CD8-positive, alpha-beta memory T cell (primary cell): ENCODE data around the gene SYNE2. TPM values are rescaled to one million over a fixed set of nuclear protein-coding genes. Genes with fewer than 3 reads are reported as not detected.

Source experiments
- CTCF ChIA-PET: fragments of 350-600 bp; sonication (Branson Sonifier 250); formaldehyde crosslinking; loops from one replicate; lab custom pipeline; 2021; ENCODE audit warnings: antibody characterized with exemption; lab: Charles Lee
- POLR2A ChIA-PET: fragments of 350-600 bp; sonication (Branson Sonifier 250); formaldehyde crosslinking; loops from one replicate; lab custom pipeline; 2021; ENCODE audit warnings: antibody characterized with exemption; lab: Charles Lee
- DNase-seq, 5 donors: peaks; one replicate each; pipeline versions ENCODE4 v3.0.0 to v3.0.0-alpha.2; 2020 to 2022; ENCODE audit warnings: mixed read lengths in 1 of 5
- H3K27ac ChIP-seq: one replicate; pipeline ENCODE4 v1.7.0; 2013; ENCODE audit warnings: low read depth, mild to moderate bottlenecking, low read length, moderate library complexity
- H3K27me3 ChIP-seq: 2 replicates; pipeline ENCODE4 v1.7.0; 2013; ENCODE audit warnings: low read length, mild to moderate bottlenecking; ENCODE audit not compliant: insufficient read depth, poor library complexity, severe bottlenecking
- H3K36me3 ChIP-seq: 2 replicates; pipeline ENCODE4 v1.7.0; 2013; ENCODE audit warnings: mild to moderate bottlenecking, low read length, moderate library complexity; ENCODE audit not compliant: insufficient read depth
- H3K4me1 ChIP-seq: 2 replicates; pipeline ENCODE4 v1.7.0; 2013; ENCODE audit warnings: mild to moderate bottlenecking, low read length, moderate library complexity; ENCODE audit not compliant: insufficient read depth
- H3K4me3 ChIP-seq: 2 replicates; pipeline ENCODE4 v1.7.0; 2013; ENCODE audit warnings: mild to moderate bottlenecking, low read length
- H3K9me3 ChIP-seq: 2 replicates; pipeline ENCODE4 v1.7.0; 2013; ENCODE audit warnings: mild to moderate bottlenecking, low read length
- H3K27ac Mint-ChIP-seq, 8 donors: one replicate each; pipeline ENCODE4 v1.8.0; 2020 to 2021; ENCODE audit warnings: mixed read lengths in 8 of 8, mild to moderate bottlenecking in 6 of 8, inconsistent platforms in 3 of 8, moderate library complexity in 3 of 8
- H3K27me3 Mint-ChIP-seq, 2 donors: one replicate each; pipeline ENCODE4 v1.8.0; 2020 to 2021; ENCODE audit warnings: mixed read lengths in 2 of 2, mild to moderate bottlenecking in 1 of 2, moderate library complexity in 1 of 2
- H3K36me3 Mint-ChIP-seq, 3 donors: one replicate each; pipeline ENCODE4 v1.8.0; 2020 to 2021; ENCODE audit warnings: mixed read lengths in 3 of 3, inconsistent platforms in 1 of 3, mild to moderate bottlenecking in 1 of 3
- H3K4me1 Mint-ChIP-seq, 3 donors: one replicate each; pipeline ENCODE4 v1.8.0; 2020 to 2021; ENCODE audit warnings: mixed read lengths in 3 of 3, inconsistent platforms in 1 of 3, mild to moderate bottlenecking in 1 of 3
- H3K4me3 Mint-ChIP-seq, 7 donors: one replicate each; pipeline ENCODE4 v1.8.0; 2020 to 2021; ENCODE audit warnings: mixed read lengths in 7 of 7, mild to moderate bottlenecking in 6 of 7, moderate library complexity in 4 of 7, inconsistent platforms in 2 of 7
- H3K9me3 Mint-ChIP-seq, 5 donors: one replicate each; pipeline ENCODE4 v1.8.0; 2020 to 2022; ENCODE audit warnings: mixed read lengths in 5 of 5, mild to moderate bottlenecking in 3 of 5, moderate library complexity in 2 of 5, inconsistent platforms in 1 of 5
- polyA plus RNA-seq: library from polyadenylated mRNA; unstranded; fragments of 300-500 nt; fragmentation: Illumina TruSeq; gene quantifications from one replicate; pipeline ENCODE4 v1.2.3, GENCODE V29; 2021
- total RNA-seq, 2 experiments: library from RNA; stranded (reverse); gene quantifications; one replicate each; pipeline ENCODE4 v1.2.3, GENCODE V29; 2021

The SYNE2 gene
- total and polyA plus RNA-seq, 3 experiments from 2014 or later = 45.2 to 104 (median 45.6) TPM

DNA sequence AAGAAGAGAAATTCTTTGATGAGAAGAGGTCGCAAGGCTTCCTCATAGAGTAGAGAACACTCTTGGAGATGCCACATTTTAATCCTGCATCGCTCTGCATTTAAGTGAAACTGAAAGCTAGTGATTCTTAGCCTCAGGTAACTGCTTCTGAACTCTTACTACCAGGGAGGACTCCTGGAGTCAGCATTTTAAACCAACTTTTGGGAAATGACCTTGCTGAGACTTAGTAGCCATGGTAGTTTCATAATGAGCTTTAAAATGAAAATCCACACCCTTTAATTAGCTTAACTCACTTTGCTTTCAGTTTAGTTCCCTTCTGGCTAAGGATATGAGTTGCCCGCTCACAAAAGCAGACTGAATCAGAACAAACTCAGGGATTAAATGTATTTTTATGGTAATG lies 80.3 kb downstream of the SYNE2 start:
- H3K4me1 Mint-ChIP-seq = peaks cover 30 to 51% (median 51%) of the 10 kb centered on the region in 3 donors
- no peak for DNase-seq
- no peaks in the 10 kb centered on the region for H3K27me3 Mint-ChIP-seq
- ChIA-PET POLR2A (no interaction called here), CTCF (no interaction called here)
- Histone ChIP-seq H3K4me1 (peaks cover 37% of the 10 kb centered on the region), H3K27me3 (no peaks in the 10 kb centered on the region), H3K36me3 (no peaks in the 10 kb centered on the region), H3K9me3 (no peaks in the 10 kb centered on the region), H3K27ac (no peak overlapping the region), H3K4me3 (no peak overlapping the region)
- peaks cover 3 to 30% (median 3%) of the 10 kb centered on the region in 3 donors for H3K36me3 Mint-ChIP-seq
- peak overlapping the region; percentile 9 to 72 (median 49) for H3K27ac Mint-ChIP-seq
- peak overlapping the region; percentile 22 to 61 (median 51) for H3K4me3 Mint-ChIP-seq
- H3K9me3 Mint-ChIP-seq = no peaks in the 10 kb centered on the region

DNA sequence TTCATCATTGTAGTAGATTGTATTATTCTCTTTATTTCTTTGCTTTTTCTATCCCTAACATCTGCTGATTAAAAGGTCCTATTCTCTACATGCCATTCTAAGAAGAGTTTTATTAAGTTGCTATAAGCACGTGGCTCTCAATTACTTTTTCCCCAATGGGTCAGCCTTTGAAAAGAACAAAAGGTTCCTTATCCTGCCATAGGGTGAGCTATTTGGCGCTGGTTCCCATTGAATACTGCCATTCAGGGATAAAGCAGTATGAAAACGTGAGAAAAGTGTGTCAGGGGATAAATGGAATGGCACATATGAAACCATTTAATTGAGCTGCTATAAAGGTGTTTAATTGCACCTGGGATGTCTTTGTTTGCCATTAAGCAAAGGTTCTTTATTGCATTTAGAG lies 80.9 kb downstream of the SYNE2 start:
- H3K9me3 ChIP-seq = no peaks in the 10 kb centered on the region
- no peaks in the 10 kb centered on the region for H3K36me3 ChIP-seq
- no peaks in the 10 kb centered on the region for H3K27me3 ChIP-seq
- Mint-ChIP-seq H3K27ac (peak overlapping the region in 5 of 8 donors; percentile 9 to 58 (median 37)), H3K9me3 (no peaks in the 10 kb centered on the region), H3K27me3 (no peaks in the 10 kb centered on the region), H3K4me1 (peaks cover 29 to 45% (median 45%) of the 10 kb centered on the region in 3 donors), H3K4me3 (peak overlapping the region in 1 of 7 donors; percentile 20), H3K36me3 (peaks cover 3 to 24% (median 3%) of the 10 kb centered on the region in 3 donors)
- H3K27ac ChIP-seq = no peak overlapping the region
- POLR2A ChIA-PET = no interaction called here
- H3K4me3 ChIP-seq = no peak overlapping the region
- CTCF ChIA-PET = no interaction called here
- no peak for DNase-seq
- peaks cover 43% of the 10 kb centered on the region for H3K4me1 ChIP-seq

DNA sequence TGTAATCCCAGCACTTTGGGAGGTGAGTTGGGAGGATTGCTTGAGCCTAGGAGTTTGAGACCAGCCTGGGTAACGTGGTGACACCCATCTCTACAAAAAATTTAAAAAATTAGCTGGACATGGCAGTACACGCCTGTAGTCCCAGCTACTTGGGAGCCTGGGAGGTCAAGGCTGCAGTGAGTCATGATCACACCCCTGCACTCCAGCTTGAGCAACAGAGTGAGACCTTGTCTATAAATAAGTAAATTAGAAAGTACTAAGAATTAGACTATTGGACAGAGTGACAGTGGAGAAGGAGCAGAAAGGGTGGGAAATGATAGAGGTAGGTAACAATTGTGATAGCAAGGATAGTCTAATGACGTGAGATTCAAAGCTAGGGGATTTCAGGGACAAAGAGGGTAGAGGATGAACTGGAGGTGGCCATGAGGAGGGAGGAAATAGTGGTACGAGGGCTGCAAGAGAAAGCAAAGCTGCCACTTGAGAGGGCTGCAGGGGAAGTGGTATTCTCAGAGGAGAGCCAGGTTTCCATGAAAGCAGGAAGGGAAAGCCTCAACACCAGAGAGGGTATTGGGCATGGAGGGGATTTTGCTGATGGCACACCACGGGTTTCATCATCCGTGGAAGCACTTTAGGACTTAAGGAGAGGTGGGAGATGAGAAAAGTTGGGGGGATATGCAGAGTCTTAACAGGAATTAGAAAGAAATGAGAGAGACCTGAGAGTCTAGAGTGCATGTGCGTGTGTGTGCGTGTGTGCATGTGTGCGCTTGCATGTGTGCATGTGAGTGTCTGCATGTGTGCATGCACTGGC lies 85.6 kb downstream of the SYNE2 start:
- H3K27me3 Mint-ChIP-seq = no peaks in the 10 kb centered on the region
- H3K9me3 Mint-ChIP-seq = no peaks in the 10 kb centered on the region
- no peaks in the 10 kb centered on the region for H3K27me3 ChIP-seq
- no peaks in the 10 kb centered on the region for H3K36me3 ChIP-seq
- peaks cover 66% of the 10 kb centered on the region for H3K4me1 ChIP-seq
- no peaks in the 10 kb centered on the region for H3K9me3 ChIP-seq
- peak overlapping the region; percentile 31 for H3K4me3 ChIP-seq
- DNase-seq = peak in 2 of 5 donors; percentile 4 to 20
- H3K27ac ChIP-seq = no peak overlapping the region
- H3K36me3 Mint-ChIP-seq = peaks cover 0 to 30% (median 0%) of the 10 kb centered on the region in 3 donors
- no peak overlapping the region for H3K4me3 Mint-ChIP-seq
- no peak overlapping the region for H3K27ac Mint-ChIP-seq
- POLR2A ChIA-PET = no interaction called here
- CTCF ChIA-PET = interaction anchor here (1.3 kb wide), 1 partner anchor 84 kb away, joined by 3 read pairs; no protein-coding TSS in a partner anchor
- H3K4me1 Mint-ChIP-seq = peaks cover 43 to 47% (median 45%) of the 10 kb centered on the region in 3 donors

DNA sequence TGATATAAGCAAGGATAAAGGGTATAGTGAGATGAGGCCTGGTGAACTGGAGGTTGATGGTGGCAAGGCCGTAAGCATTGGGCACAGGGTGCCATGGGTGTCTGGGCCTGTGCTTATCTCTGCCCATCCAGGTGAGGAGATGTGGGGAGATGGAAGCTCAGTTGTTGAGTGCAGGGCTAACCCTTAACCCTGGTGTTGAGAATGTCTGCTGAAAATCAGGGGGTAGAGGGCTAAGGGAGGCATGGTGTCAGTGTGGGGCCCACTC lies 86.1 kb downstream of the SYNE2 start:
- no peaks in the 10 kb centered on the region for H3K36me3 ChIP-seq
- peaks cover 39 to 42% (median 40%) of the 10 kb centered on the region in 3 donors for H3K4me1 Mint-ChIP-seq
- peak overlapping the region; percentile 31 for H3K4me3 ChIP-seq
- no peaks in the 10 kb centered on the region for H3K9me3 Mint-ChIP-seq
- no peak overlapping the region for H3K27ac ChIP-seq
- DNase-seq = no peak
- H3K4me1 ChIP-seq = peaks cover 63% of the 10 kb centered on the region
- H3K36me3 Mint-ChIP-seq = peaks cover 0 to 30% (median 0%) of the 10 kb centered on the region in 3 donors
- no peaks in the 10 kb centered on the region for H3K27me3 Mint-ChIP-seq
- ChIA-PET CTCF (interaction anchor here (1.3 kb wide), 1 partner anchor 85 kb away, joined by 3 read pairs; no protein-coding TSS in a partner anchor), POLR2A (no interaction called here)
- no peaks in the 10 kb centered on the region for H3K27me3 ChIP-seq
- H3K27ac Mint-ChIP-seq = no peak overlapping the region
- no peak overlapping the region for H3K4me3 Mint-ChIP-seq
- H3K9me3 ChIP-seq = no peaks in the 10 kb centered on the region

DNA sequence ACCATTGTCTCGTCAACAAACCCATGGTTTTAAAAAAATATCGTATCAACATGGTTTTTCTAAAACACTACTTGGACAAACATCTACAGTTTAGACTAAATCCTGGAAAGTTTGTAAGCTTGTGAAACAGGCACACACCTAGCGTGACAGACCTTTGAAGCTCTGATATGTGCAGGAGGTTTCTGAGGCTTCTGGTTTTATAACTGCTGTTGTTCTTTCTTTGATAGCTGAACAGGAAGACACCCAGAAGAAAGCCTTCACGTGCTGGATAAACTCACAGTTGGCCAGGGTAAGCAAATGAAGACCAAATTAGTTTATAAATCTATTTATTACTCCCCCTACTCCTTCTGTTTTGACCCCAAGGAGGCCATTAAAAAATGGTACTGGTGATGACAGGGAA lies 87.6 kb downstream of the SYNE2 start:
- H3K36me3 ChIP-seq = no peaks in the 10 kb centered on the region
- Mint-ChIP-seq H3K4me3 (peak overlapping the region in 6 of 7 donors; percentile 6 to 70 (median 58)), H3K4me1 (peaks cover 29 to 32% (median 29%) of the 10 kb centered on the region in 3 donors), H3K36me3 (peaks cover 0 to 33% (median 3%) of the 10 kb centered on the region in 3 donors), H3K27me3 (no peaks in the 10 kb centered on the region), H3K27ac (peak overlapping the region; percentile 48 to 98 (median 84)), H3K9me3 (no peaks in the 10 kb centered on the region)
- no peak overlapping the region for H3K4me3 ChIP-seq
- ChIA-PET POLR2A (interaction anchor here (0.8 to 1.3 kb wide), 4 partner anchors 86 to 562 kb away, joined by 3 to 7 read pairs (median 4); partner anchors contain the start of gene SYNE2), CTCF (interaction anchor here (0.8 to 1.6 kb wide), 4 partner anchors 10 to 86 kb away, joined by 3 to 5 read pairs (median 4); no protein-coding TSS in a partner anchor)
- peak in 1 of 5 donors; percentile 46 for DNase-seq
- H3K27me3 ChIP-seq = no peaks in the 10 kb centered on the region
- no peak overlapping the region for H3K27ac ChIP-seq
- H3K9me3 ChIP-seq = no peaks in the 10 kb centered on the region
- H3K4me1 ChIP-seq = peaks cover 57% of the 10 kb centered on the region

DNA sequence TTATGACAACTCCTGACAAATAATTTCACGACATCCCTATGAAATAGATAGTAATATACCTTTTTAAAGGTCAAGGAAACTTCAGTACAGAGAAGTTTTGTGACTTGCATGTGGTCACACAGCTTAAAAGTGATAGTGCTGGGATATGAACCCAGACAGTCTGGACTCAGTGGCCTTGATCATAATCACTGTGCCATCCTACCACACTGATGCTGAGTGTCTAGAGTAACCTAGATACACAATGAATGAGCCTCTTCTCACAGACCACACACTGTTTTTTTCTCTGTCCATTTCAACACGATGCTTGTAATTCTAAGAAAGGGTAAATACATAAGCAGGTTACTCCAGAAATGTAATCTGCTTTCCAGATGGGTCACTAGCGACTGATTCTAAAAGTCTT lies 88.2 kb downstream of the SYNE2 start:
- H3K4me1 ChIP-seq = peaks cover 57% of the 10 kb centered on the region
- Mint-ChIP-seq H3K9me3 (no peaks in the 10 kb centered on the region), H3K36me3 (peaks cover 0 to 37% (median 3%) of the 10 kb centered on the region in 3 donors), H3K4me3 (peak overlapping the region in 1 of 7 donors; percentile 15), H3K27me3 (no peaks in the 10 kb centered on the region), H3K4me1 (peaks cover 27 to 30% (median 27%) of the 10 kb centered on the region in 3 donors), H3K27ac (peak overlapping the region; percentile 57 to 98 (median 76))
- POLR2A ChIA-PET = interaction anchor here (1.0 to 1.3 kb wide), 2 partner anchors 86 to 399 kb away, joined by 4 to 7 read pairs; no protein-coding TSS in a partner anchor
- DNase-seq = no peak
- no peaks in the 10 kb centered on the region for H3K9me3 ChIP-seq
- H3K27ac ChIP-seq = no peak overlapping the region
- H3K27me3 ChIP-seq = no peaks in the 10 kb centered on the region
- no peak overlapping the region for H3K4me3 ChIP-seq
- no peaks in the 10 kb centered on the region for H3K36me3 ChIP-seq
- CTCF ChIA-PET = interaction anchor here (0.9 to 1.6 kb wide), 3 partner anchors 9 to 87 kb away, joined by 3 to 5 read pairs (median 4); no protein-coding TSS in a partner anchor

DNA sequence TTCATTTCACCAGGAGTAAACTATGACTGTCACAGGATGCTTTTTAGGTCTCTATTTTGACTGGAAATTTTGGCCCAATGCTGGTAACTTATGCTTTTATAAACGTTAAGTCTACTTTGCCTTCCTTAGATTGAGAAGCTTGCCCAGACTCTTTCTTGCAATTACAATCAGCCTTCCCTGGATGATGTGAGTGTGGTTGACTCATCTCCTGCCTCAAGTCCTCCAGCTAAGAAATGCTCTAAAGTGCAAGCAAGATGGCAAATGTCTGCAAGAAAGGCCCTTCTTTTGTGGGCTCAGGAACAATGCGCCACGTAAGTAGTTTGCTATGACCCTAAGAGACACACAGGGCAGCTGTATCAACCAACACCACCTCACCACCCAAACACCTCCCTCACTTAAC lies 96.9 kb downstream of the SYNE2 start:
- no peaks in the 10 kb centered on the region for H3K27me3 Mint-ChIP-seq
- peak overlapping the region in 2 of 8 donors; percentile 20 to 46 for H3K27ac Mint-ChIP-seq
- no peak overlapping the region for H3K4me3 ChIP-seq
- H3K9me3 Mint-ChIP-seq = no peaks in the 10 kb centered on the region
- H3K4me1 Mint-ChIP-seq = peaks cover 12 to 28% (median 20%) of the 10 kb centered on the region in 3 donors
- H3K4me1 ChIP-seq = no peaks in the 10 kb centered on the region
- H3K27ac ChIP-seq = no peak overlapping the region
- CTCF ChIA-PET = interaction anchor here (0.7 kb wide), 1 partner anchor 9 kb away, joined by 3 read pairs; no protein-coding TSS in a partner anchor
- peaks cover 10 to 74% (median 26%) of the 10 kb centered on the region in 3 donors for H3K36me3 Mint-ChIP-seq
- H3K36me3 ChIP-seq = peaks cover 14% of the 10 kb centered on the region
- DNase-seq = no peak
- H3K4me3 Mint-ChIP-seq = no peak overlapping the region
- POLR2A ChIA-PET = no interaction called here
- H3K27me3 ChIP-seq = no peaks in the 10 kb centered on the region
- no peaks in the 10 kb centered on the region for H3K9me3 ChIP-seq

DNA sequence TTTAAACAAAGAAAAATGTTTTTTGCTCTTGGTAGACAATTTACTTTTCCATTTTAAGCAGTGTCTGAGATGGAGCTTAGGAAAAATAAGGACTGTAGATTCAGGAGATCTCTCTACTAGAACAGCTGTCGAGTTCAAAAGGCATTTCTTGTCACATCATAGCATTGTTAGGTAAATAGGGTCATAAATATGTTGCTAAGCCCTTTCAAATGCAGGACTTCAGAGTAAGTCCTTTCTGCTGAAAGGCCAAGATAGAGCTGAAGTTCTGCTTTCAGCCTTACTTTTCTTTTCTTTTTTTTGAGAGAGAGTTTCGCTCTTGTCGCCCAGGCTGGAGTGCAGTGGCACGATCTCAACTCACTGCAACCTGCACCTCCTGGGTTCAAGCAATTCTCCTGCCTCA lies 98.2 kb downstream of the SYNE2 start:
- no peaks in the 10 kb centered on the region for H3K9me3 Mint-ChIP-seq
- no peaks in the 10 kb centered on the region for H3K9me3 ChIP-seq
- peaks cover 14% of the 10 kb centered on the region for H3K36me3 ChIP-seq
- POLR2A ChIA-PET = no interaction called here
- no peak overlapping the region for H3K27ac ChIP-seq
- CTCF ChIA-PET = interaction anchor here (1.8 kb wide), 1 partner anchor 98 kb away, joined by 5 read pairs; the partner anchor contains the start of gene SYNE2
- no peak overlapping the region for H3K4me3 Mint-ChIP-seq
- peaks cover 12 to 24% (median 20%) of the 10 kb centered on the region in 3 donors for H3K4me1 Mint-ChIP-seq
- H3K27me3 ChIP-seq = no peaks in the 10 kb centered on the region
- H3K36me3 Mint-ChIP-seq = peaks cover 10 to 74% (median 27%) of the 10 kb centered on the region in 3 donors
- H3K27me3 Mint-ChIP-seq = no peaks in the 10 kb centered on the region
- no peak for DNase-seq
- H3K4me1 ChIP-seq = no peaks in the 10 kb centered on the region
- H3K4me3 ChIP-seq = no peak overlapping the region
- peak overlapping the region in 1 of 8 donors; percentile 26 for H3K27ac Mint-ChIP-seq
